DMS79 treated with DMSO at 0.1 percent for 48 hours (cell line): ENCODE measurements around the gene PARK7.
"Not testable (repeated sequence)": the region's sequence is repeated elsewhere in the genome, so short reads cannot be mapped to it uniquely, and the experiment has no call there.

Source experiments
- DNase-seq: peaks from one replicate; lab custom pipeline; 2025; lab: John Stamatoyannopoulos, UW

PARK7 gene

DNA sequence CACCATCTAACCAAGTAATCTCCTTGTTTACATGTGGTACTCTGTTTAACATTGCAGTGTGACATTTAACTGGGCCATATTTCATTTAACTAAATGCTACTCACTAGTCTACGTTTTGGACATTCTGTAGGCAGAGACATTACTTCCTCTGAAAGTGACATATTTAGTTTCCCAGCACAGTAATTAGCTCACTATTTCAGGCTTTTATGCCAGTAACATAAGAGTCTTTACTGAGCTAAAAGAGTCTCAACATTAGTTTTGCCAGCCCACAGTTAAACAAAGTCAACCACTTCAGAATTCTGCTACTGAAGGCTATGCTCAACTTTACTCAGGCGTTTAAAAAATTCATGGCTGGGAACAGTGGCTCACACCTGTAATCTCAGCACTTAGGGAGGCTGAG, 18.3 kb upstream of the PARK7 start:
- DNase-seq, result no peak

DNA sequence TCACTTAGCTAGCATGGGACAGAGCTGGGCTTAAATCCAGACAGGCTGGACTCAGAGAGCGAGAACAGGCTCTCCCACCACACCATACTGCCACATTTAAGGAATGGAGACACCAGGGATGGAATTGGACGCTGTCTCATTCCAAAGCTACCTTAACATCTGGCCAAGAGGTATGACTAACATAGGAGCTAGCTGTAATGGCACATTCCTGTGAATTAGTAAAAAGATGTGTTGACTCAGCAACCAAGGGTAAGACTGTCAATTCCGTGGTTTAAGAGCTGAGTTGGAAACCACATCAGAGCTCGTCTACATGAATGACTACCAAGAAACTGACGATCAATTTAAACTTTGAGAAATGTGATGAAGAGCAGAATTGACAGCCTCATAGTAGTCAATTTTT, 12.6 kb upstream of the PARK7 start:
- no peak for DNase-seq

DNA sequence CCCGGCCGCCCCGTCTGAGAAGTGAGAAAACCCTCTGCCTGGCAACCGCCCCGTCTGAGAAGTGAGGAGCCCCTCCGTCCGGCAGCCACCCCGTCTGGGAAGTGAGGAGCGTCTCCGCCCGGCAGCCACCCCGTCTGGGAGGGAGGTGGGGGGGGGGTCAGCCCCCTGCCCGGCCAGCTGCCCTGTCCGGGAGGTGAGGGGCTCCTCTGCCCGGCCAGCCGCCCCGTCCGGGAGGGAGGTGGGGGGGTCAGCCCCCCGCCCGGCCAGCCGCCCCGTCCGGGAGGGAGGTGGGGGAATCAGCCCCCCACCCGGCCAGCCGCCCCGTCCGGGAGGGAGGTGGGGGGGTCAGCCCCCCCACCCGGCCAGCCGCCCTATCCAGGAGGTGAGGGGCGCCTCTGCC, 8.7 kb upstream of the PARK7 start:
- not testable (repeated sequence) for DNase-seq

DNA sequence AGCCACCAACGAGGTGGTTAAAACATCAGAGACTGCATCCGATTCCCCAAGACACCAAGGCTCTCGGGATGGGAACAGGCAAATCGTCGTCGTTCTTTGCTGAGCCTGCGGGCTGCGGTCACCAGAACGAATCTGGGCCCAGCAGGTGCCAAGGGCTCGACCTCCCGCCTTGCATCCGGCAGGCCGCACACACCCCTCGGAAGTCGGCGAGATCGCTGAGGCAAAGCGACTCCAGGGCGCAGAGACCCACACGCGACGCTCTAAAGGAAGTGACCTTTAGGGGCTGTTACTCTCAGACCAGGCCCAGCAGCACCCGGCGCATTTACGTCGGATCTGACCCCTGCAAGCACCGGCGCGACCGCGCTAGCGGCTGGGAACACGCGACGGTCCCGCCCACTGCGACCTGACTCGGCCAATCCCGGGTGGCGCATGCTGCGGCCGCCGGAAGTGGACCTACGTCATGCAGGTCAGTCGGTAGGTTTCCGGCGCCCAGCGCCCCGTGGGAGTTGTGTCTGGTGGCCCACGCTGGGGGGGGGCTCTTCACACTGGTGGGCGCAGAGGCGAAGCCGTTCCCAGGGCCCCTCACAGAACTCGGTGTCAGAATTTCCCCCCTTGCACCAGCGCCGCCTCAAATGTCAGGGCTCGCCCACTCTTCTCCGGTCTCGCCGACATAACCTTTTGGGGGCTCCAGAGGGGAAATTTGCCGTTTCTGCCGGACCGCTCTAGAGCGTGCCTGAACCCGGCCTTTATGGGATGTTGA, 7.5 kb upstream of the PARK7 start:
- DNase-seq, result peak; percentile 78

DNA sequence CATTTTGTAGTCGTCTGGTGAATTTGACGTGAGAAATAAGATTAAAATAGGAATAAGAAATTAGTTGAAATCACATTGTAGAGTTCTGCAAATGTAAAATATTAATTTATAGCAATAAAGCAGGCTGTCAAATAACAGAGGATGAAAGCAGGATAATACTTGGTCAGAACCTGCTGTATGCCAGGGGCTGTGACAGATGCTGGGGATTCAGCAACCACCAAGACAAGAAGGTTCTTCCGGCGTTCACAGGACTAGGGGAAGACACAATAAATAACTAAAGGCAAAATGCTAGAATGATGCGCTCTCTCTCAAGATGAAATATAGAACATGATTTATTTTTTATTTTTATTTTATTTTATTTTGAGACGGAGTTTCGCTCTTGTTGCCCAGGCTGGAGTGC, 6.8 kb upstream of the PARK7 start:
- no peak for DNase-seq

DNA sequence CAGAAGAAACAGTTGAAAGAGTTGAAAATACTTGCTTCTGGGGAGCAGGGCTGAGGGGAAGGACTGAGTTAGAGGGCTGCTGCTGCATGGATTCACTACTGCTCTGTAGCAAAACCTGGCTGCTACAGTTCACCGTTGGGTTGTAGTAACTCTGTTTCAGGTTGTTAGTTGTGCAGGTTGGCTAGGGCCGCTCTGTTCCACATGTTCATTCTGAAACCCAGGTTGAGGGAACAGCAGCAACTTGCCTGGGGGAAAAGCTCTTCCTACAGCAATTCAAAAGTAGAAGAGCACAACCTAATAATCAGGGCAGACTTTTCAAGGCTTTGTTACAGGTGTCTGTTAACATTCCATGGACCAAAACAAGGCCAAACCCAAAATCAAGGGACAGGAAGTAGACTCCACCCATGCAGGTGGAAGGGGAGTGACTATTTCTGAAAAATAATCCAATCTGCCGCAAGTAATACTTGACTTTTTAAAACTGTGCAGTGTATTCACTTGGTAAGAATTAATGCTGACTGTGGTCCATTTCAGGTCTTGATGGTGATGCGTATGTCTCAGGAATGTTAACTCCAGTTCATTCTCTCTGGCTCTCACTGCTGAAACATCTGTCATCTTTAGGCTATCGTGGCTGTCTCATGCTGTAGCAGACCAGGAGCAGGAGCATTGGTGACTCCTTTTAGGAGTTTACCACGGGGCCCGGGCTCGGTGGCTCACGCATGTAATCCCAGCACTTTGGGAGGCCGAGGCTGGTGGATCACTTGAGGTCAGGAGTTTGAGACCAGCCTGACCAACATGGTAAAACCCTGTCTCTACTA, 5.1 kb upstream of the PARK7 start:
- DNase-seq, result no peak

DNA sequence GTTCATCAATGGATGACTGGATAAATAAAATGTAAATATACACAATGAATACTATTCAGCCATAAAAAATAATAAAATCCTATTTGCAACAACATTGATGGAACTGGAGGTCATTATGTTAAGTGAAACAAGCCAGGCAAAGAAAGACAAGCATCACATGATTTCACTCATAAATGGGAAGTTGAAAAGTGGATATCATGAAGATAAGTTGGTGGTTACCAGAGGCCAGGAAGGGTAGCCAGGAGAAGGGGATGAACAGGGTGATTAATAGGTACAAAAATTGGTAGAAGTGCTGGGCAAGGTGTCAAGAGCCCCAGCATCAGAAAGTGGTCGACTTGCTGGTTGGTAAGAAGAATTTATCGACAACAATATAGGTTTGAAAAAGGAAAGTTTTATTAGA, 1.3 kb upstream of the PARK7 start:
- no peak for DNase-seq

DNA sequence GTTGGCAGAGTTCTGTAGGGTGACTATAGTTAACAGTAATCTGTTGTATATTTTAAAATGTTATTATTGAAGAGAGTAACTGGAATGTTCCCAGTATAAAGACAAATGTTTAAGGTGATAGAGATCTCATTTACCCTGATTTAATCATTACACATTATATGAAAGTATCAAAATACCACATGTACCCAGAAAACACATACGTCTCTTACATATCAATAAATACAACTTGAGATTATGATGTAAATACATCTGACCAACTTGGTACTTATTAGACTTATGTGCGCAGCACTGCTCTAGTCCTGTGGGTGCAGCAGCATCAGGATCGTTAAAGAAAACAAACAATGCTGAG, 670 bp upstream of the PARK7 start:
- no peak for DNase-seq

DNA sequence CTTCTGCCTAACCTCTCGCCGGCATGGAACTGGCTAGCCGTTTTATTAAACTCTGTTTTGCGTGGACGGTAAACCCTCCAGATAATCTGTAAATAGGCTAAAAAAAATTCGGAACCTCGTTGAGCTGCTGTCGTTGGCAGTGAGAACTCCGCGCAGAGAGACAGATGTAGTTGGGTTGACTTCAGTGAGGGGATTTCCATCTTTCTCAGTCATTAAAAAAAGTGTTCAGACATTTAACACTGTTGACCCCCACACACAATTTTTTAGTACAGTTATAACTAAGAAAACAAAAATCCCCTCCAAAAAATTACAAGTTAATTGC, 464 bp downstream of the PARK7 start:
- peak; percentile 39 for DNase-seq

DNA sequence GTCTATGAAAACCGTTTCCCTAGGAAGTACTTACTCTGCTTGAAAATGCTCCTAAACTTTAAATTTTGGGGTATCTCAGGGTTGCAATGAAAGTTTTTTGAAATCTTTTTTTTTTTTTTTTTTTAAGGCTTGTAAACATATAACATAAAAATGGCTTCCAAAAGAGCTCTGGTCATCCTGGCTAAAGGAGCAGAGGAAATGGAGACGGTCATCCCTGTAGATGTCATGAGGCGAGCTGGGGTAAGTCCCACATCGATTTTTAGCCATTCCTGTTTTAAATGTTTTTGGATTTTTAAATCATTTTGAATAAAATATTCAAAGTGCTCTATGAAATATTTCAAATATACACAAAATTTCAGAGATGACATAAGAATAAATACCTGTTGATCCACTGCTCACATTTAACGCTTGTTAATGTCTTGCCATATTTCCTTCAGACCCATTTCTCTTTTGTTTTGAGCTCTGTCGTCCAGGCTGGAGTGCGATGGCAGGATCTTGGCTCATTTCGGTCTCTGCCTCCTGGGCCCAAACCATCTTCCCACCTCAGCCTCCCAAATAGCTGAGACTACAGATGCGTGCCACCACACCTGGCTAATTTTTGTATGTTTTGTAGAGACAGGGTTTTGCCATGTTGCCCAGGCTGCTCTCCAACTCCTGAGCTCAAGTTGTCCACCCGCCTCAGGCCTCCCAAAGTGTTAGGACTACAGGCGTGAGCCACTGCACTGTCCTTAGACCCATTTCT, 1.3 kb downstream of the PARK7 start:
- DNase-seq, result no peak

DNA sequence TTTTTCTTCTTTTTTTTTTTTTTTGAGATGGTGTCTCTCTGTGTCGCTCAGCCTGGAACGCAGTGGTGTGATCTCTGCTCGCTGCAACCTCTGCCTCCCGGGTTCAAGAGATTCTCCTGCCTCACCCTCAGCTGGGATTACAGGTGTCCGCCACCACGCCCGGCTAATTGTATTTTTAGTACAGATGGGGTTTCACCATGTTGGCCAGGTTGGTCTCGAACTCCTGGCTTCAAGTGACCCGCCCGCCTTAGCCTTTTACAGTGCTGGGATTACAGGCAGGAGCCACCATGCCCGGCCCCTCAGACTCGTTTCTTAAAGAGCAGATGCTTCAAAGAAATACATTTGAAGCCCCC, 1.8 kb downstream of the PARK7 start:
- DNase-seq, result not testable (repeated sequence)

DNA sequence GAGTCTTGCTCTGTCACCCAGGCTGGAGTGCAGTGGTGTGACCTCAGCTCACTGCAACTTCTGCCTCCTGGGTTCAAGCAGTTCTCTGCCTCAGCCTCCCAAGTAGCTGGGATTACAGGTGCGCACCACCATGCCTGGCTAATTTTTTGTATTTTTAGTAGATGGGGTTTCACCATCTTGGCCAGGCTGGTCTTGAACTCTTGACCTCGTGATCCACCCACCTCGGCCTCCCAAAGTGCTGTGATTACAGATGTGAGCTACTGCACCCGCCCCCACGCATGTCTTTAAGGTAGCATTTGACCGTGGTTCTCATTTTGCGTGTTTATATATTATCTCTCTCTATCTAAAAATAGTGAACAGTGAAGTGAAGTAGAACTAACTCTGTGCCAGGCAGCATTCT, 2.3 kb downstream of the PARK7 start:
- DNase-seq, result not testable (repeated sequence)

DNA sequence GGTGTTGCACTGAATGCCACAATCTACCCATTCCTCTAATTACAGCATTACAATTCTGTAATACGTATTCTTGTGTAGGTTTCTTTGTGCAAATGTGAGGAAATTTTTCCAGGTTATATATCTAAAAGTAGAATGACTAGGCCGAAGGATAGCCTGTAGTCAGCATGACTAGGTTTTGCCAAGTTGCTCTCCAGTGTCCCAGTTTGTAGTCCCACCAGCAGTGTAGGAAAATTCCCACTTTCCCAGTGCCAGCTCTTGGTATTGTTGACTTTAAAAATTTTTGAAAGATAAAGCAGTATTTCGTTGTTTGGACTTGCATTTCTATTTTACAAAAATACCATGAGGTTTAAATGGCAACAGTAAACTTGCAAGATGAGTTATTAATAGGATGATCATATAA, 3.0 kb downstream of the PARK7 start:
- DNase-seq, result no peak

DNA sequence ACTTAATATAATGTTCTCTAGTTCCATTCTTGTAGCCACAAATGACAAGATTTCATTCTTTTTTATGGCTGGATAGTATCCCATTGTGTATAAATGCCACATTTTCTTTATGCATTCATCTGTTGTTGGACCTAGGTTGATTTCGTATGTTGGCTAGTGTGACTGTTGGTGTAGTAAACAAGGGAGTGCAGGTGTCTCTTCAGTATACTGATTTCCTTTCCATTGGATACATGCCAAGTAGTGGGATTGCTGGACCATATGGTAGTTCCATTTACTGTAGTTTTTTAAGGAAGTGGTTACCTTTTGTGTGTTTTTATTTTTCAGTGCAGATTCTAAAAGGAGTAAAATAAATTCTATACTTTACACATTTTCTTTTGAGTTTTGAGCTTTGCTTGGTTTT, 5.7 kb downstream of the PARK7 start:
- DNase-seq, result no peak

DNA sequence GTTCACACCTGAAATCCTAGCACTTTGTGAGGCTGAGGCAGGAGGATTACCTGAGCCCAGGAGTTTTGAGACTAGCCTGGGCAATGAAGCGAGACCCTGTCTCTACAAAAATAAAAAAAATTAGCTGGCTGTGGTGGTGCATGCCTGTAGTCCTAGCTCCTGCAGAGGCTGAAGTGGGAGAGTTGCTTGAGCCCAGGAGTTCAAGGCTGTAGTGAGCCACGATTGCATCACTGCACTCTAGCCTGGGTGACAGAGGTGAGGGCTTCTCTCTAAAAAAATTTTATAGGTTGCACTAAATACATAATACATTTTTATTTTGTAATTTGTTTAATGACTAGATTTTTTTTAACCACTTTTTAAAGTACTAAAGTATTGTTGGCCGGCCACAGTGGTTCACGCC, 6.1 kb downstream of the PARK7 start:
- DNase-seq, result no peak

DNA sequence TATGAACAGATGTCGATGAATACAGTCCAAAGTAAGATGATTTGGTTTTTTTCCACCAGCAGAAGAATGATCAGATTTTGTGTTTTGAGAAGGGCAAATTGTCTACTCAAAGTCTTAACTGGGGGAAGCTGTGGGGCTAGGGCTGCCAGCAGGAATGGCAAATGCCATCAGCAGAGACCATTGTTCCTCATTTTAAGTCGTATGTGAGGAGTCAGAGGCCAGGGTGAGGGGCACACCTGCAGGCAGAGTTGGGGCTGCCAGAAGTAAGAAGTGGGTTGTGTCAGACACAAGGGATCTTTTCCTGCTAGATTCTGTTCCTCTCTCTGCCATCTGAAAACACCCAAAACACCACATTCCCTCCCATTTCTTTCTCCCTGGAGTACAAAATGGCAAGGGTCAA, 8.7 kb downstream of the PARK7 start:
- no peak for DNase-seq

DNA sequence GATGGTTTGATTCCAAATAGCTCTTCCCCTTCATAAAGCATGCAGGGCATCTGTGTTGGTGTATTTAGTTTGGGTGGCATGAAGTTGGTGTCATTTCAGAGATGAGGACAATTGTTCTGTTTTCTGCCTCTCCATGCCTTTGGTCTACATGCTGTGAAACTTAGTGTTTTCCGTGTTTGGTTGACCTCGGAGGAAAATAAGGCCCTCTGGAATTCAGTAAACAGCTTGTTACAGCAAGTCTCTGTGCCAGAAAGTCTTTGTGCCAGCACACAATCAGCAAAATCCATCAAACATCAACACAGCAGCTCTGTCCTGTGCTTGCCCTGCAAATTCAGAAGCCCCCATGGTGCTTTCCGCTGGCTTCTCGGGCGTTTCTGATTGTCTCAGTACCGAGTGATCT, 9.5 kb downstream of the PARK7 start:
- DNase-seq, result no peak

DNA sequence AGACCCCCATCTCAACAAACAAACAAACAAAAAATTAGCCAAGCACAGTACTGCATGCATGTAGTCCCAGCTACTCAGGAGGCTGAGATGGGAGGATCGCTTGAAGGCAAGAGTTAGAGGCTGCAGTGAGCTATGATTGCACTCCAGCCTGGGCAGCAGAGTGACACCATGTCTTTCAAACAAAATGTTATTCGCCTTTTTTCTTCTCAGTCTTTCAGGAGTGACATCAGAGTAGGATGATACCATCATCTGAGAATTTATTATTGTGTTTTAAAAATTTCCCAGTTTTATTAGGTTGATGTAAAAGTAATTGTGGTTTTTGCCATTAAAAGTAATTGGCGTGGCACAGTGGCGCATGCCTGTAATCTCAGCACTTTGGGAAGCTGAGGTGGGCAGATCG, 10.8 kb downstream of the PARK7 start:
- DNase-seq, result no peak

DNA sequence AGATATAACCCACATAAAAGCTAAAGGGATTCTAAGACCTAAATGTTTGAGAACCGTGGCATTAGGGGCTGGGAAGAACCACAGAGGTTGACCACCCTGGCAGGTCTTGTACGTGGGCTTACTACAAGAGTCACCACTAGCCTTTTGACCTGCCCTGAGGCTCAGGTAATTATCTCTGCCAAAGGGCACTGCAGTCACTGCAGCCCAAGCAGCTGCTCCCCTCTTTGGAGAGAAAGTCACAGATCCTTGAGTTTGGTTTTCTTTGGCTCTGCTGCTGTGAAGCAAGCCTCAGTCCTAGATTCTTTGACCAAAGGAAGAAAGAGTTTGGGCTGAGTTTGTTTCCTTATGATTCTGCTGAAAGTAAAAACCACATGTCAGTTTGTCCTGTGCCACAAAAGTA, 11.6 kb downstream of the PARK7 start:
- DNase-seq, result no peak

DNA sequence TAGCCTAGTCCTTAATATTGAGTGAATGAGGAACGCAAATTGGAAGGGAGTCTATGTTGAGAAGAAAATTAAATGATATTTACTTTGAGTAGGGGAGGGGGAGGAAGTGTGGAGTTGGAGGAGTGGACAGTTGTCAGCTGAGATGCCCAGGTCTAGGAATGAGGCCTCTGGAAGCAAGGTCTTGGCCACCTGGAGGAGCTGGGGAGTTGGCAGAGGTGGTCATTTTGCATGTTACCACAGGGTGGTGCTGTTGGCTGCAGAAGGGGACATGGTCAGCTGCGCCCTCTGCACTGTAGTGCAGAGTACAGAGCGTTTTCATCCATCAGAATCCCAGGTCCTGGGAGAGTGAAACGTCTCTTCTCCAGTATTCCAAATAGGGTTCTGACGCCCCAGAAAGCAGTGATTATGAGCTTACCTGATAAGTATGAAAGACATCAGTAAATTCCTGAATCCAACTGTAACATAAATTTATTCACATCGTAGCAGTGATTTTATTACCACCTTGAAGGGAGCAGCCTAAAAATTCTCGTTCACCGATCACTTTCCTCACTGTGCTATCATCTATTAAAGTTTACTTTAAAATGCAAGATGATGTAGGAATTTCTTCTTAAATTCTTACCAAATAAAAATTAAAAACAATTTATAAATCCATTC, 13.8 kb downstream of the PARK7 start:
- peak; percentile 47 for DNase-seq

DNA sequence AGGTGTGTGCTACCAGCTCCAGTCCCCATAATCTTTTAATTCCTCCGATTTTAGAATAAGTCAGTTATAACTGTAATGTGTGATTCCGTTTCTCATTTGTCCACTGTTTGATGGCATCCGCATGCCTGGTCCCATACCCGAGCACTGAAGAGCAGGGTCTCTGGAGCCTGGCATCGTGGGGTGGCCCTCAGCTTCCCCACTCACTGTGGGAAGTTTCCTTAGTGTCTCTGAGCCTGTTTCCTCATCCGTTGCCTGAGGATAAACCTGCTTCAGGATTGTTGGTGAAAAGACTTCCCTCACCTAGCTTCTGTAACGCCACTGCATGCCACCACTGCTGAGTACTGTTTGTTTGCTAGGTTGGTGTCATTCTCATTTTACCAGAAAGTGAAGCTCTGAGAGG, 19.5 kb downstream of the PARK7 start:
- no peak for DNase-seq

DNA sequence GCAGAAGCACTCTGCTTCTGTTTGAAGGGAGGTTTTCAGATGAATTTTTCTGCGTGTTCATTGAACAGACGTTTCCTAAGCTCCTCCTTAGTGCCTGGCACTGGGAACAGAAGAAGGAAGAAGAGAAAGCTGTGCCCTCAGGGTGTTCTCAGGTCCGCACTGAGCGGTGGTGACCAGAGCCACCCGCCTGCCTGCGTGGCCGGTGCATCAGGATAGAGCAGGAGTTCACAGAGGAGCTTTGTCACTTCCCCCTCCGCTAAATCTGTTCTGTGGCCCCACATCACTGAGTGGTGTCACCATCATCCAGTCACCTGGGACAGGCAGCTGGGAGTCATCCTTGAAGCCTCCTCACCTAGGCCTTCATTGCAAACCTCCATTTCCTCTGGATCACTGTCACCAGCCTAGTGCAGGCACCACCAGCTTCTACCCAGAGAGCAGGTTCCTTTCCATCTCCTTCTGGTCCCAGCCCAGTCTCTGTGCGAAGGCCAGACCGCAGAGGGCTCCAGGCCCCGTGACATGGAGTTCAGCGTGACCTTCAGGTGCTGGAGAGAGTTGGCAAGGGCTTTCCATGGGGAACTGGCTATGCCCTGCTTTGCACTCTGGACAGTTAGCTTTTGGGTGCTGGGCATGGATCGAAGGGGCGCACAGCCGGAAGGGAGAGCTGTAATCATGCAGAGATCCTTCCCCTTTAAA, 21.7 kb downstream of the PARK7 start:
- DNase-seq, result no peak
